H9 (cell line): ENCODE measurements around the gene MICAL3. TPM values are rescaled to one million over a fixed set of nuclear protein-coding genes. Genes with fewer than 3 reads are reported as not detected.

Experiments used
- DNase-seq: peaks from one replicate; pipeline ENCODE4 v3.0.0-alpha.2; 2017
- H2AFZ ChIP-seq: one replicate; pipeline ENCODE4 v1.6.1; 2013; ENCODE audit warnings: mild to moderate bottlenecking, low read length, control low read depth, moderate library complexity
- H2AK5ac ChIP-seq: 2 replicates; pipeline ENCODE4 v1.6.1; 2013; ENCODE audit warnings: low read length, control low read depth, mixed read lengths; ENCODE audit not compliant: insufficient read length
- H2BK120ac ChIP-seq: one replicate; pipeline ENCODE4 v1.6.1; 2013; ENCODE audit warnings: low read depth, mild to moderate bottlenecking, low read length, control low read depth, inconsistent platforms; ENCODE audit not compliant: poor library complexity, severe bottlenecking
- H2BK12ac ChIP-seq: 2 replicates; pipeline ENCODE4 v1.6.1; 2013; ENCODE audit warnings: low read length, control low read depth, mixed read lengths, low read depth; ENCODE audit not compliant: insufficient read length
- H2BK15ac ChIP-seq: 2 replicates; pipeline ENCODE4 v1.6.1; 2013; ENCODE audit warnings: low read depth, low read length, control low read depth
- H2BK20ac ChIP-seq: one replicate; pipeline ENCODE4 v1.6.1; 2013; ENCODE audit warnings: low read depth, mild to moderate bottlenecking, low read length, control low read depth, inconsistent platforms; ENCODE audit not compliant: poor library complexity, severe bottlenecking
- H2BK5ac ChIP-seq: 2 replicates; pipeline ENCODE4 v1.6.1; 2013; ENCODE audit warnings: low read length, control low read depth, mixed read lengths; ENCODE audit not compliant: insufficient read length
- H3K14ac ChIP-seq: 2 replicates; pipeline ENCODE4 v1.6.1; 2013; ENCODE audit warnings: low read length, control low read depth; ENCODE audit not compliant: insufficient read depth
- H3K18ac ChIP-seq: 2 replicates; pipeline ENCODE4 v1.6.1; 2013; ENCODE audit warnings: low read depth, mild to moderate bottlenecking, mixed read lengths, low read length, control low read depth; ENCODE audit not compliant: insufficient read length
- H3K23ac ChIP-seq: 2 replicates; pipeline ENCODE4 v1.6.1; 2013; ENCODE audit warnings: low read length, control low read depth, mixed read lengths, low read depth; ENCODE audit not compliant: insufficient read length
- H3K23me2 ChIP-seq: 2 replicates; pipeline ENCODE4 v1.6.1; 2013; ENCODE audit warnings: low read depth, mild to moderate bottlenecking, mixed read lengths, low read length, control low read depth; ENCODE audit not compliant: insufficient read length, poor library complexity, severe bottlenecking
- H3K27ac ChIP-seq: 2 replicates; pipeline ENCODE4 v1.5.1; 2013; ENCODE audit warnings: low read length, control low read depth, mixed read lengths, low read depth; ENCODE audit not compliant: insufficient read length
- H3K27me3 ChIP-seq: 2 replicates; pipeline ENCODE4 v1.6.1; 2013; ENCODE audit warnings: low read length, control low read depth, inconsistent platforms; ENCODE audit not compliant: insufficient read depth
- H3K4ac ChIP-seq: 2 replicates; pipeline ENCODE4 v1.6.1; 2013; ENCODE audit warnings: low read depth, mild to moderate bottlenecking, control low read depth, inconsistent platforms, low read length, moderate library complexity
- H3K4me1 ChIP-seq: 2 replicates; pipeline ENCODE4 v1.6.1; 2013; ENCODE audit warnings: low read length, control low read depth, inconsistent platforms; ENCODE audit not compliant: insufficient read depth
- H3K4me2 ChIP-seq: 2 replicates; pipeline ENCODE4 v1.6.1; 2013; ENCODE audit warnings: low read length, control low read depth, mixed read lengths; ENCODE audit not compliant: insufficient read length, insufficient read depth
- H3K56ac ChIP-seq: 2 replicates; pipeline ENCODE4 v1.6.1; 2013; ENCODE audit warnings: low read depth, mild to moderate bottlenecking, mixed read lengths, low read length, control low read depth; ENCODE audit not compliant: insufficient read length
- H3K79me1 ChIP-seq: 2 replicates; pipeline ENCODE4 v1.6.1; 2013; ENCODE audit warnings: low read depth, mild to moderate bottlenecking, moderate library complexity, low read length, control low read depth, inconsistent platforms; ENCODE audit not compliant: insufficient read depth, poor library complexity, severe bottlenecking
- H3K79me2 ChIP-seq: 2 replicates; pipeline ENCODE4 v1.6.1; 2013; ENCODE audit warnings: low read length, control low read depth, inconsistent platforms; ENCODE audit not compliant: insufficient read depth
- H3K9ac ChIP-seq: 2 replicates; pipeline ENCODE4 v1.6.1; 2013; ENCODE audit warnings: low read length, control low read depth, mixed read lengths; ENCODE audit not compliant: insufficient read length; ENCODE audit errors: extremely low read depth
- H3K9me3 ChIP-seq: one replicate; pipeline ENCODE4 v1.6.1; 2013; ENCODE audit warnings: low read depth, low read length, inconsistent platforms; ENCODE audit not compliant: control insufficient read depth
- H3T11ph ChIP-seq: one replicate; pipeline ENCODE4 v1.6.1; 2013; ENCODE audit warnings: mild to moderate bottlenecking, low read length, control low read depth, inconsistent platforms
- H4K20me1 ChIP-seq: one replicate; pipeline ENCODE4 v1.6.1; 2013; ENCODE audit not compliant: control insufficient read depth, insufficient read length, insufficient read depth
- H4K5ac ChIP-seq: 2 replicates; pipeline ENCODE4 v1.6.1; 2013; ENCODE audit warnings: low read depth, mild to moderate bottlenecking, mixed read lengths, low read length, control low read depth; ENCODE audit not compliant: insufficient read length
- H4K8ac ChIP-seq: replicated peaks from 2 replicates; pipeline ENCODE4 v1.6.1; 2013; ENCODE audit warnings: low read length, control low read depth, mixed read lengths, low read depth; ENCODE audit not compliant: insufficient read length
- H4K91ac ChIP-seq: 2 replicates; pipeline ENCODE4 v1.6.1; 2013; ENCODE audit warnings: low read depth, mild to moderate bottlenecking, moderate library complexity, mixed read lengths, low read length, control low read depth; ENCODE audit not compliant: insufficient read length
- H3K27ac Mint-ChIP-seq, 3 experiments: 2 replicates in 2 of 3; 3 replicates in 1 of 3; pipeline ENCODE4 v1.8.0; 2020 to 2021; ENCODE audit warnings: mixed read lengths in 3 of 3, mild to moderate bottlenecking in 1 of 3, moderate library complexity in 1 of 3
- H3K27me3 Mint-ChIP-seq: 2 replicates; pipeline ENCODE4 v1.8.0; 2021; ENCODE audit warnings: low read depth, mild to moderate bottlenecking, moderate library complexity, mixed read lengths
- H3K36me3 Mint-ChIP-seq, 3 experiments: 2 replicates in 2 of 3; 3 replicates in 1 of 3; pipeline ENCODE4 v1.8.0; 2020 to 2021; ENCODE audit warnings: low read depth in 3 of 3, mixed read lengths in 3 of 3; ENCODE audit not compliant: insufficient read depth in 1 of 3
- H3K4me1 Mint-ChIP-seq, 2 experiments: 2 replicates each; pipeline ENCODE4 v1.8.0; 2020; ENCODE audit warnings: mixed read lengths in 2 of 2
- H3K4me3 Mint-ChIP-seq, 2 experiments: 2 replicates in 1 of 2; 3 replicates in 1 of 2; pipeline ENCODE4 v1.8.0; 2020 to 2021; ENCODE audit warnings: mild to moderate bottlenecking in 2 of 2, mixed read lengths in 2 of 2, moderate library complexity in 1 of 2
- H3K9me3 Mint-ChIP-seq, 2 experiments: 2 replicates in 1 of 2; 3 replicates in 1 of 2; pipeline ENCODE4 v1.8.0; 2020; ENCODE audit warnings: mild to moderate bottlenecking in 2 of 2, mixed read lengths in 2 of 2, moderate library complexity in 1 of 2
- WGBS: extraction: QIAGEN DNeasy Blood & Tissue Kit; methylation state at CpG from one replicate; pipeline ENCODE4 v1.1.7; 2013; ENCODE audit warnings: missing lambda C conversion rate, low lambda C conversion rate, mixed read lengths; ENCODE audit not compliant: insufficient read length; ENCODE audit errors: extremely low coverage; 5-methylcytosine and 5-hydroxymethylcytosine counted together
- total RNA-seq: library from RNA; stranded (reverse); gene quantifications from 2 replicates; pipeline ENCODE4 v1.2.1, GENCODE V29; 2021
- TF ChIP-seq, protein P1 (sequence below): fragments of 200-600 bp; sonication (generic); conservative IDR thresholded peaks from 3 replicates; pipeline ENCODE4 v1.8.0; 2021; ENCODE audit warnings: antibody characterized with exemption, mild to moderate bottlenecking

Gene MICAL3
- total RNA-seq, 1 experiment from 2014 or later: 50.2 TPM

- Mint-ChIP-seq H3K4me3 (no peak overlapping the region), H3K36me3 (no peaks in the 10 kb centered on the region), H3K4me1 (peaks cover 0 to 4% of the 10 kb centered on the region in 2 experiments; a peak in 1 of 4 replicates), H3K27me3 (peaks cover 4% of the 10 kb centered on the region), H3K27ac (no peak overlapping the region), H3K9me3 (no peaks in the 10 kb centered on the region)
- Histone ChIP-seq H3K18ac (no peak overlapping the region), H3K9ac (no peak overlapping the region), H4K20me1 (no peaks in the 10 kb centered on the region), H3K14ac (peak overlapping the region; percentile 57; the same call in 1 of the 2 replicates), H4K5ac (no peak overlapping the region), H3K27me3 (no peaks in the 10 kb centered on the region), H3K79me2 (no peaks in the 10 kb centered on the region), H3K23me2 (no peaks in the 10 kb centered on the region), H2BK5ac (no peak overlapping the region), H2AFZ (no peak overlapping the region), H4K8ac (no peak overlapping the region), H3K27ac (no peak overlapping the region), H3K9me3 (no peaks in the 10 kb centered on the region), H2BK15ac (no peak overlapping the region), H3T11ph (no peak overlapping the region), H4K91ac (no peak overlapping the region), H3K4me1 (no peaks in the 10 kb centered on the region), H3K4me2 (no peak overlapping the region), H3K79me1 (no peaks in the 10 kb centered on the region), H2BK12ac (no peak overlapping the region), H2BK20ac (no peak overlapping the region), H3K56ac (no peak overlapping the region), H3K23ac (no peak overlapping the region), H2BK120ac (no peak overlapping the region), H3K4ac (no peak overlapping the region), H2AK5ac (no peak overlapping the region)
- WGBS: no CpG with 5 or more reads among the region's 5 CpGs
- TF ChIP-seq, protein P1, sequence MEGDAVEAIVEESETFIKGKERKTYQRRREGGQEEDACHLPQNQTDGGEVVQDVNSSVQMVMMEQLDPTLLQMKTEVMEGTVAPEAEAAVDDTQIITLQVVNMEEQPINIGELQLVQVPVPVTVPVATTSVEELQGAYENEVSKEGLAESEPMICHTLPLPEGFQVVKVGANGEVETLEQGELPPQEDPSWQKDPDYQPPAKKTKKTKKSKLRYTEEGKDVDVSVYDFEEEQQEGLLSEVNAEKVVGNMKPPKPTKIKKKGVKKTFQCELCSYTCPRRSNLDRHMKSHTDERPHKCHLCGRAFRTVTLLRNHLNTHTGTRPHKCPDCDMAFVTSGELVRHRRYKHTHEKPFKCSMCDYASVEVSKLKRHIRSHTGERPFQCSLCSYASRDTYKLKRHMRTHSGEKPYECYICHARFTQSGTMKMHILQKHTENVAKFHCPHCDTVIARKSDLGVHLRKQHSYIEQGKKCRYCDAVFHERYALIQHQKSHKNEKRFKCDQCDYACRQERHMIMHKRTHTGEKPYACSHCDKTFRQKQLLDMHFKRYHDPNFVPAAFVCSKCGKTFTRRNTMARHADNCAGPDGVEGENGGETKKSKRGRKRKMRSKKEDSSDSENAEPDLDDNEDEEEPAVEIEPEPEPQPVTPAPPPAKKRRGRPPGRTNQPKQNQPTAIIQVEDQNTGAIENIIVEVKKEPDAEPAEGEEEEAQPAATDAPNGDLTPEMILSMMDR: no peak
- DNase-seq: no peak
Observed at GRCh38 chr22:18012531-18012930, 11.8 kb downstream of the MICAL3 start.
